Measurements from ENCODE around the gene HORMAD1.
"Not testable (repeated sequence)": the region's sequence is repeated elsewhere in the genome, so short reads cannot be mapped to it uniquely, and the experiment has no call there.

Gene HORMAD1

GRCh38 chr1:150720703-150721102 is at the start of gene HORMAD1:
TSS of gene HORMAD1 (minus strand) at chr1:150720895. CDS start at chr1:150719505, 1,390 bp downstream.
- DNase-seq, result no peak
- intact Hi-C loops (cut with DNase I), result no loop called here

GRCh38 chr1:150767704-150768103 is 47.0 kb upstream of the HORMAD1 start:
- DNase-seq; intact Hi-C loops (cut with DNase I): not testable (repeated sequence)

GRCh38 chr1:150765977-150766301 is 45.2 kb upstream of the HORMAD1 start:
- intact Hi-C loops (cut with DNase I); DNase-seq: not testable (repeated sequence)

- DNase-seq, result no peak
- intact Hi-C loops (cut with DNase I), result no loop called here
These were observed 44.7 kb upstream of the HORMAD1 start, which contains the start of gene CTSS for GRCh38 chr1:150765296-150765976. TSS of gene CTSS (minus strand) at chr1:150765778. CDS start at chr1:150764763, 1,015 bp downstream.

- intact Hi-C loops (cut with DNase I), result no loop called here
- DNase-seq, result no peak
These were observed 44.0 kb upstream of the HORMAD1 start for GRCh38 chr1:150764617-150765101.

GRCh38 chr1:150763018-150763417 is 42.3 kb upstream of the HORMAD1 start:
- no peak for DNase-seq
- intact Hi-C loops (cut with DNase I), result no loop called here

GRCh38 chr1:150762552-150762951 is 41.9 kb upstream of the HORMAD1 start:
- intact Hi-C loops (cut with DNase I), result no loop called here
- no peak for DNase-seq

- intact Hi-C loops (cut with DNase I), result no loop called here
- no peak for DNase-seq
These were observed 41.1 kb upstream of the HORMAD1 start for GRCh38 chr1:150761801-150762200.

GRCh38 chr1:150760013-150760412 is 39.3 kb upstream of the HORMAD1 start:
- no peak for DNase-seq
- intact Hi-C loops (cut with DNase I), result no loop called here

- intact Hi-C loops (cut with DNase I), result no loop called here
These were observed 32.7 kb upstream of the HORMAD1 start for GRCh38 chr1:150753416-150753815.

GRCh38 chr1:150751443-150751842 is 30.7 kb upstream of the HORMAD1 start:
- DNase-seq, result no peak
- intact Hi-C loops (cut with DNase I), result no loop called here

More at GRCh38 chr1:150753416-150753815, 32.7 kb upstream of the HORMAD1 start:
- DNase-seq, result peak in 1 of 42 donors; percentile 6

- intact Hi-C loops (cut with DNase I), result no loop called here
- no peak for DNase-seq
These were observed 29.1 kb upstream of the HORMAD1 start for GRCh38 chr1:150749720-150750311.

- intact Hi-C loops (cut with DNase I), result no loop called here
- DNase-seq, result no peak
These were observed 28.4 kb upstream of the HORMAD1 start for GRCh38 chr1:150748878-150749719.

- no peak for DNase-seq
- intact Hi-C loops (cut with DNase I), result no loop called here
These were observed 9.5 kb upstream of the HORMAD1 start for GRCh38 chr1:150730130-150730721.

GRCh38 chr1:150724336-150724735 is 3.6 kb upstream of the HORMAD1 start:
- no peak for DNase-seq

GRCh38 chr1:150720098-150720497 is 597 bp downstream of the HORMAD1 start:
- DNase-seq, result no peak
- intact Hi-C loops (cut with DNase I), result no loop called here

More at GRCh38 chr1:150724336-150724735, 3.6 kb upstream of the HORMAD1 start:
- intact Hi-C loops (cut with DNase I), result no loop called here

GRCh38 chr1:150718225-150718891 is 2.3 kb downstream of the HORMAD1 start:
- DNase-seq, result no peak
- intact Hi-C loops (cut with DNase I), result no loop called here

- intact Hi-C loops (cut with DNase I); DNase-seq: not testable (repeated sequence)
These were observed 11.7 kb downstream of the HORMAD1 start for GRCh38 chr1:150709031-150709430.

GRCh38 chr1:150708595-150708994 is 12.1 kb downstream of the HORMAD1 start:
- DNase-seq, result no peak
- intact Hi-C loops (cut with DNase I), result no loop called here
